ENCODE measurements around the gene SNTA1. TPM values are rescaled to one million over a fixed set of nuclear protein-coding genes. Genes with fewer than 3 reads are reported as not detected.

SNTA1 gene
- total RNA-seq, 2 experiments from 2014 or later = 36.6 to 44.8 TPM

DNA sequence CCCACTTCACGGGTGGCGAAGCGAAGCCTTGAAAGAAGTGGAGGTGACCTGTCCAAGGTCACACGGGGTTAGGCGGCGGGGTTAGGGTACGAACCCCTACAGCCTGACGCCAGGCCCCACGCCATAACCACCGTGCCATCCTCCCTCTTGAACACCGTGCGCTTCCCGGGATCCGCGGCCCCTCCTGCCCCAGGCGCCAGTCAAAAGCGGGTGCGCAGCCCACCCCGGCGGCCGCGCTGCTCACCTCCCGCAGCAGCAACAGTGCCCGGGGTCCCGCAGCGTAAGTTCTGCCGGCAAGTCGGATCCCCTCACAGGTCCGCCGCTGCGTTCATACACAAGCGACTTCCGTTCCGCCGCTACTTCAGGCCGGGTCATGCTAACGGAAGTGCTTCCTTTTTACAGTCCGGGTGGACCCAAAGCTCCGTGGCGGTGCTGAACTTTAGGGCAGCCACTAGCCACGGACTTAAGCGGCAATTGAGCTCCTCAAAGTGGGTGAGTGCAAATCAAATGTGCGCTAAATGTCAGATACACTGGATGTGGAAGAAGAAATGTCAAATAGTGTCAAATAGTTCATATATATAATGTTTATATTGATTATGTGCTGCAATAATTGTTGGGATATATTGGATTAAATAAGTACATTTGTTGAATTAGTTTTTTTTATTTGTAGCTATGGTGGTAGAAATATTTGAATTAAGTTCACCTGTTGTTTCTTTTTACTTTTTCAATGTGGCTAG is 42.2 kb downstream of the SNTA1 start, which contains the start of gene CDK5RAP1:
Gene CDK5RAP1 (minus strand): TSS at position 336 of the 737 bp plus-strand sequence. CDS start 4,455 bp downstream, outside the sequence.
- Histone ChIP-seq H3K9me2 (ENCODE audit: insufficient read depth, low read length) (no peaks in the 10 kb centered on the region), H3K27ac (ENCODE audit: low read depth, low read length, poor library complexity, severe bottlenecking) (peak within 1 kb of the TSS; percentile 65), H4K20me1 (ENCODE audit: insufficient read depth, low read length) (0 out of 2 replicates have a peak, but pooled peaks cover 7% of the 10 kb centered on the region), H3K4me2 (ENCODE audit: low read length) (peak within 1 kb of the TSS; percentile 80), H3K4me3 (ENCODE audit: low read depth, low read length, poor library complexity, severe bottlenecking) (peak within 1 kb of the TSS; percentile 94), H3K4me1 (ENCODE audit: insufficient read depth, low read length, poor library complexity, severe bottlenecking) (peaks cover 32% of the 10 kb centered on the region), H3K79me2 (ENCODE audit: insufficient read depth, low read depth, low read length) (peaks cover 66% of the 10 kb centered on the region), H3K9me3 (ENCODE audit: low read length) (no peaks in the 10 kb centered on the region), H2AFZ (ENCODE audit: low read length) (peak within 1 kb of the TSS; percentile 86), H3K36me3 (ENCODE audit: insufficient read depth, low read length) (peaks cover 46% of the 10 kb centered on the region)
- TF ChIP-seq EZH2phosphoT487 (IDR thresholded peaks at IDR 0.05; ENCODE audit: borderline replicate concordance, low read depth, low read length) = no peak; the same call in 1 of the 2 replicates
- TF ChIP-seq, protein P1, sequence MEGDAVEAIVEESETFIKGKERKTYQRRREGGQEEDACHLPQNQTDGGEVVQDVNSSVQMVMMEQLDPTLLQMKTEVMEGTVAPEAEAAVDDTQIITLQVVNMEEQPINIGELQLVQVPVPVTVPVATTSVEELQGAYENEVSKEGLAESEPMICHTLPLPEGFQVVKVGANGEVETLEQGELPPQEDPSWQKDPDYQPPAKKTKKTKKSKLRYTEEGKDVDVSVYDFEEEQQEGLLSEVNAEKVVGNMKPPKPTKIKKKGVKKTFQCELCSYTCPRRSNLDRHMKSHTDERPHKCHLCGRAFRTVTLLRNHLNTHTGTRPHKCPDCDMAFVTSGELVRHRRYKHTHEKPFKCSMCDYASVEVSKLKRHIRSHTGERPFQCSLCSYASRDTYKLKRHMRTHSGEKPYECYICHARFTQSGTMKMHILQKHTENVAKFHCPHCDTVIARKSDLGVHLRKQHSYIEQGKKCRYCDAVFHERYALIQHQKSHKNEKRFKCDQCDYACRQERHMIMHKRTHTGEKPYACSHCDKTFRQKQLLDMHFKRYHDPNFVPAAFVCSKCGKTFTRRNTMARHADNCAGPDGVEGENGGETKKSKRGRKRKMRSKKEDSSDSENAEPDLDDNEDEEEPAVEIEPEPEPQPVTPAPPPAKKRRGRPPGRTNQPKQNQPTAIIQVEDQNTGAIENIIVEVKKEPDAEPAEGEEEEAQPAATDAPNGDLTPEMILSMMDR (conservative IDR thresholded peaks at IDR 0.05; ENCODE audit: low read length) = 0 out of 2 replicates have a peak, but pooled peaks have one; percentile 8
- peak; percentile 96 for DNase-seq (ENCODE audit: low spot score)
- ChIA-PET CTCF (ENCODE audit: unreplicated experiment) (interaction anchor here (1.3 to 1.7 kb wide), 2 partner anchors 40 to 43 kb away, joined by 5 read pairs; no protein-coding TSS in a partner anchor), POLR2A (interaction anchor here (0.6 to 2.0 kb wide), 14 partner anchors 9 to 418 kb away, joined by 3 to 9 read pairs (median 4); partner anchors contain the start of gene SNTA1)
- no TSS peak for BruUV-seq (replicated peaks)
- intact Hi-C loops (cut with micrococcal nuclease; ENCODE audit: unreplicated experiment) = loop anchor here (1.0 to 5.0 kb wide), 3 partner anchors 44 to 266 kb away; partner anchors contain the start of gene ACTL10

DNA sequence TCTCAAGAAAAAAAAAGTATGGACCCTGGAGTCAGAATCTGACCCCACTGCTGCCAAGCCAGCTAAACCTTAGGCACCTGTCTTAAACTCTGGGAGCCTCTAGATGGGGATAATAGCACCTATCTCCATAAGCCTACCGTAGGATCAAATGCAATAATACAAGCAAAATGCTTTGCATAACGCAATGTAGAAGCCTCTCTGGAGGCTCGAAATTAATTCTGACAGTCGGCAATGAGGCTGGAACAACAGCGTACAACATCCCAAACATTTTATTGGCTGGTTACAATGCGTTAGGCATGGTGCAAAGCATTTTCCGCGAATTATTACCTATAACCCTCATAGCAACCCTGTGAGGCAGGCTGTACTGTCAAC is 42.8 kb downstream of the SNTA1 start:
- TSS peak; percentile 62 for BruUV-seq (replicated peaks)
- DNase-seq (ENCODE audit: low spot score) = peak; percentile 69
- Histone ChIP-seq H3K36me3 (ENCODE audit: insufficient read depth, low read length) (peaks cover 46% of the 10 kb centered on the region), H3K27ac (ENCODE audit: low read depth, low read length, poor library complexity, severe bottlenecking) (peak overlapping the region; percentile 65), H3K79me2 (ENCODE audit: insufficient read depth, low read depth, low read length) (peaks cover 66% of the 10 kb centered on the region), H4K20me1 (ENCODE audit: insufficient read depth, low read length) (0 out of 2 replicates have a peak, but pooled peaks cover 7% of the 10 kb centered on the region), H3K9me3 (ENCODE audit: low read length) (no peaks in the 10 kb centered on the region), H3K4me1 (ENCODE audit: insufficient read depth, low read length, poor library complexity, severe bottlenecking) (peaks cover 32% of the 10 kb centered on the region), H3K9me2 (ENCODE audit: insufficient read depth, low read length) (no peaks in the 10 kb centered on the region), H3K4me2 (ENCODE audit: low read length) (peak overlapping the region; percentile 80), H3K4me3 (ENCODE audit: low read depth, low read length, poor library complexity, severe bottlenecking) (peak overlapping the region; percentile 94), H2AFZ (ENCODE audit: low read length) (peak overlapping the region; percentile 86; the same call in 1 of the 2 replicates)
- ChIA-PET POLR2A (interaction anchor here (0.6 to 2.0 kb wide), 11 partner anchors 9 to 418 kb away, joined by 3 to 5 read pairs (median 4); no protein-coding TSS in a partner anchor), CTCF (ENCODE audit: unreplicated experiment) (interaction anchor here (1.7 kb wide), 1 partner anchor 44 kb away, joined by 5 read pairs; no protein-coding TSS in a partner anchor)
- TF ChIP-seq, protein P1 (conservative IDR thresholded peaks at IDR 0.05; ENCODE audit: low read length) = peak; percentile 75
- TF ChIP-seq EZH2phosphoT487 (IDR thresholded peaks at IDR 0.05; ENCODE audit: borderline replicate concordance, low read depth, low read length) = no peak
- intact Hi-C loops (cut with micrococcal nuclease; ENCODE audit: unreplicated experiment) = loop anchor here (1.0 to 5.0 kb wide), 3 partner anchors 45 to 267 kb away; partner anchors contain the start of gene ACTL10

All from OCI-LY7 (cell line).